ENCODE measurements around the gene C21orf91.

DNA sequence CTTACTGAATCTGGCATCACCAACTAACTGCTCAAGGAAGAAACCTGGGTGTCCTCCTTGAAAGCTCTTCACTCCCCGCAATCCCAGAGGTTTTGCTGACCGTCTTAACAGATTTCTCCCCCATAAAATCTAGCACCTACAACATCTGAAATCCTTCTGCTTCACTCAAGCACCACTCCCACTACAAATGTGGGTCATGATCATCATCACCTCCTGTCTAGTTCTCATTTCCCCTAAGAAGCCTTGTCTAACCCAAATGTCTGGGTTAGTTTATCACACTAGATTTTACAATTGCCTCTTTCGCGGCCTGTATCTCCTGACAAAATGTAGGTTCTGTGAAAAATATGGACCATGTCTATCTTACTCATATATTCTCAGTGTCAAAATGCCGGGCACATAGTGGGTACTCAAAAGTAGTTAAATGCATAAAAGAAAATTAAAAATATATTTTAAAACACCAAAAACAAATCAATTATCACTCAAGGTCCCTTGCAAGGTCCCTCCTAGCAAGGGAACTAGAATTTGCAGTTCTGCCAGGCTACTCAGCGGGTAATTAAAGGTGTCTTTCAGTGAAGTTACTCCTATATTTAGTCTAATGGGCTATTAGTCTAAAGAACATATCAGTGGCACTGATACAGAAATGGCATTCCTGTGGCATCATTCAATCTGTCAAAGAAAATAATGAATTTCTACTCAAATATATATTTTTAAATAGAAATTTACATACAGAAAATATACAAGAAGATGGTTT is 19.6 kb downstream of the C21orf91 start:
- TF ChIP-seq, protein P1, sequence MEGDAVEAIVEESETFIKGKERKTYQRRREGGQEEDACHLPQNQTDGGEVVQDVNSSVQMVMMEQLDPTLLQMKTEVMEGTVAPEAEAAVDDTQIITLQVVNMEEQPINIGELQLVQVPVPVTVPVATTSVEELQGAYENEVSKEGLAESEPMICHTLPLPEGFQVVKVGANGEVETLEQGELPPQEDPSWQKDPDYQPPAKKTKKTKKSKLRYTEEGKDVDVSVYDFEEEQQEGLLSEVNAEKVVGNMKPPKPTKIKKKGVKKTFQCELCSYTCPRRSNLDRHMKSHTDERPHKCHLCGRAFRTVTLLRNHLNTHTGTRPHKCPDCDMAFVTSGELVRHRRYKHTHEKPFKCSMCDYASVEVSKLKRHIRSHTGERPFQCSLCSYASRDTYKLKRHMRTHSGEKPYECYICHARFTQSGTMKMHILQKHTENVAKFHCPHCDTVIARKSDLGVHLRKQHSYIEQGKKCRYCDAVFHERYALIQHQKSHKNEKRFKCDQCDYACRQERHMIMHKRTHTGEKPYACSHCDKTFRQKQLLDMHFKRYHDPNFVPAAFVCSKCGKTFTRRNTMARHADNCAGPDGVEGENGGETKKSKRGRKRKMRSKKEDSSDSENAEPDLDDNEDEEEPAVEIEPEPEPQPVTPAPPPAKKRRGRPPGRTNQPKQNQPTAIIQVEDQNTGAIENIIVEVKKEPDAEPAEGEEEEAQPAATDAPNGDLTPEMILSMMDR (IDR thresholded peaks at IDR 0.05): no peak
- no peak for TF ChIP-seq POLR2A (IDR thresholded peaks at IDR 0.05)

Data from Peyer's patch (tissue), 4 donors.